HL-60/S4 treated with retinoic acid at 250 ng/mL for 4 days and 3 days (cell line): ENCODE data around the gene RBL1.
"Not testable (repeated sequence)": the region's sequence is repeated elsewhere in the genome, so short reads cannot be mapped to it uniquely, and the experiment has no call there.

ENCODE experiments used
- in situ Hi-C: fragments of 300-500 bp; cut with MboI; formaldehyde crosslinking; loops from 2 replicates; pipeline ENCODE4 v1.7.0; 2022; ENCODE audit warnings: low sequenced_read_pairs

The RBL1 gene

GRCh38 chr20:37075932-37076685 lies 19.7 kb downstream of the RBL1 start:
- in situ Hi-C loops, result no loop called here

GRCh38 chr20:37072293-37073196 lies 23.3 kb downstream of the RBL1 start:
- in situ Hi-C loops, result no loop called here

GRCh38 chr20:37071481-37071911 lies 24.3 kb downstream of the RBL1 start:
- in situ Hi-C loops, result no loop called here

GRCh38 chr20:37069563-37069962 lies 26.2 kb downstream of the RBL1 start:
- in situ Hi-C loops, result not testable (repeated sequence)

- in situ Hi-C loops, result no loop called here
Observed at GRCh38 chr20:37066168-37066567, 29.6 kb downstream of the RBL1 start.

GRCh38 chr20:37055276-37055675 lies 40.5 kb downstream of the RBL1 start:
- in situ Hi-C loops, result no loop called here

GRCh38 chr20:37053230-37053950 lies 42.4 kb downstream of the RBL1 start:
- in situ Hi-C loops, result no loop called here

GRCh38 chr20:37042986-37043972 lies 52.5 kb downstream of the RBL1 start:
- in situ Hi-C loops, result no loop called here

- in situ Hi-C loops, result not testable (repeated sequence)
Observed at GRCh38 chr20:37039366-37039765, 56.4 kb downstream of the RBL1 start.

- in situ Hi-C loops, result no loop called here
Observed at GRCh38 chr20:37032077-37032476, 63.7 kb downstream of the RBL1 start.

GRCh38 chr20:37020636-37021035 lies 75.2 kb downstream of the RBL1 start:
- in situ Hi-C loops, result no loop called here

- in situ Hi-C loops, result not testable (repeated sequence)
Observed at GRCh38 chr20:37012631-37013030, 83.2 kb downstream of the RBL1 start.

- in situ Hi-C loops, result not testable (repeated sequence)
Observed at GRCh38 chr20:37011858-37012257, 83.9 kb downstream of the RBL1 start.

- in situ Hi-C loops, result no loop called here
Observed at GRCh38 chr20:37011147-37011546, 84.7 kb downstream of the RBL1 start.

- in situ Hi-C loops, result no loop called here
Observed at GRCh38 chr20:37007898-37008649, 87.7 kb downstream of the RBL1 start.

GRCh38 chr20:37005062-37005942 lies 90.5 kb downstream of the RBL1 start:
- in situ Hi-C loops, result not testable (repeated sequence)

GRCh38 chr20:37001634-37002033 lies 94.2 kb downstream of the RBL1 start:
- in situ Hi-C loops, result not testable (repeated sequence)

GRCh38 chr20:37000171-37000570 lies 95.6 kb downstream of the RBL1 start:
- in situ Hi-C loops, result not testable (repeated sequence)
